Stimulated activated CD4-positive, alpha-beta T cell treated with anti-CD3 and anti-CD28 coated beads, Interleukin-1b, Interleukin-23, amount 100 ng/mL, for 1 hour (primary cell): ENCODE data around the gene SLC25A44.
"Not testable (repeated sequence)": the region's sequence is repeated elsewhere in the genome, so short reads cannot be mapped to it uniquely, and the experiment has no call there.

ENCODE experiments used
- DNase-seq, 2 donors: peaks; one replicate each; pipeline ENCODE4 v3.0.0-alpha.2; 2020; ENCODE audit warnings: low read depth in 2 of 2

The SLC25A44 gene

DNA sequence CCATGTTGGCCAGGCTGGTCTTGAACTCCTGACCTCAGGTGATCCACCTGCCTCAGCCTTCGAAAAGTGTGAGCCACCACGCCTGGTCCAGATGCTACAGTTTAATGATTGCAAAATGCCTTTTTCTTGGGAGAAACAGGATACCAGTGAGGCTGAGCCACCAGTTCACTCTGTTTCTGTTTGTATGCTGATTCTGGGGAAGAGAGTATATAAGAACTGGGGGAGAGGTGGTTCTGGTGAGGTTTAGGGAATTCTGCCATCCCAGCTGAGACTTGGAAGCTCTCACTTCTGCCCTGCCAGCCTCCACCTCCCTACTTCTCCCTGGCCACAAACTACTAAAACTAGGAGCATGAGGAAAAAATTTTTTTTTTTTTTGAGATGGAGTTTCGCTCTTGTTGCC is 10.8 kb downstream of the SLC25A44 start:
- DNase-seq = no peak

DNA sequence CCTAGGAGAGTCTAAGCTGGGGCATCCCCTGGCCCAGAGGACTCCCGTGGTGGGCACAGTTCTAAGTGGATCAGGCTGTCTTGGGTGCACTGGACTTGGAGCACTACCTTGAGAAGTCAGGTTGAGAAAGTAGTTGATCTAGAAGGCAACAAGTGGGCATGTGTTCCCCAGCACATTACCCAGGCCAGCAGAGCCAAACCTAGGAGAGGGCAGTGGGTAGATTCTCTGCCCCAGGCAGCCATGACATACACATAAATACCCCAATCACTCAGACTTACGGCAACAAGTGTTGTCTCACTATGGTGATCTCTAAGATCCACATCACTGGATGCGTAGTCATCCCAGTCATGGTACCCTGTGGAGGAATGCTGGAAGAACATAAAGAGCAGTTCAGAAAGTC is 17.3 kb downstream of the SLC25A44 start:
- no peak for DNase-seq

DNA sequence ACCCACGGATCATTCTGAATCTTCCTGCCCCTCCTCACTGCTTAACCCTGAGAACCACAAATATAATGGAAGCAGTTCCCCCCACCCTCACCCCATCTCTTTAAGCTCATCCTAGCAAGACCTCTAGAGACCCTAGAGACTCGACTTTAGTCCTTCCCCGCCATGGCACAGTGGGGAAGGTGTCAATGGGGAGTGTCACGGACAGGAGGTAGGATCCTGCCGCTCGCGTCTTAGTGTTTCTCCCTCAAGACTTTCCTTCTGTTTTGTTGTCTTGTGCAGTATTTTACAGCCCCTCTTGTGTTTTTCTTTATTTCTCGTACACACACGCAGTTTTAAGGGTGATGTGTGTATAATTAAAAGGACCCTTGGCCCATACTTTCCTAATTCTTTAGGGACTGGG is 18.2 kb downstream of the SLC25A44 start:
- DNase-seq = no peak

DNA sequence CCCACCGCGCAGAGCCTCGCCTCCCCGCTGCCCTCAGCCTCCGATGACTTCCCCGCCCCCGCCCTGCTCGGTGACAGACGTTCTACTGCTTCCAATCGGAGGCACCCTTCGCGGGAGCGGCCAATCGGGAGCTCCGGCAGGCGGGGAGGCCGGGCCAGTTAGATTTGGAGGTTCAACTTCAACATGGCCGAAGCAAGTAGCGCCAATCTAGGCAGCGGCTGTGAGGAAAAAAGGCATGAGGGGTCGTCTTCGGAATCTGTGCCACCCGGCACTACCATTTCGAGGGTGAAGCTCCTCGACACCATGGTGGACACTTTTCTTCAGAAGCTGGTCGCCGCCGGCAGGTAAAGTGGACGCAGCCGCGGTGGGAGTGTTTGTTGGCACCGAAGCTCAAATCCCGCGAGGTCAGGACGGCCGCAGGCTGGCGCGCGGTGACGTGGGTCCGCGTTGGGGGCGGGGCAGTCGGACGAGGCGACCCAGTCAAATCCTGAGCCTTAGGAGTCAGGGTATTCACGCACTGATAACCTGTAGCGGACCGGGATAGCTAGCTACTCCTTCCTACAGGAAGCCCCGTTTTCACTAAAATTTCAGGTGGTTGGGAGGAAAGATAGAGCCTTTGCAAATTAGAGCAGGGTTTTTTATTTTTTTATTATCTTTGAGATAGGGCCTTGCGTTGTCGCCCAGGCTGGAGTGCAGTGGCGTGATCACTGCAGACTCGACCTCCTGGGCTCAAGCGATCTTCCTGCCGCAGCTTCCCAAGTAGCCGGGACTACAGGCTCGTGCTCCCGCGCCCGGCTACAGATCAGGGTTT is 19.1 kb downstream of the SLC25A44 start, which contains the start of gene PMF1:
PMF1 (plus strand) TSS at position 175 of the 811 bp plus-strand sequence; CDS start at position 184, 9 bp downstream.
- peak; percentile 86 to 89 for DNase-seq

- DNase-seq = no peak
Observed at GRCh38 chr1:156213644-156213966, 19.7 kb downstream of the SLC25A44 start.

GRCh38 chr1:156214024-156214748 is 20.3 kb downstream of the SLC25A44 start:
- no peak for DNase-seq

DNA sequence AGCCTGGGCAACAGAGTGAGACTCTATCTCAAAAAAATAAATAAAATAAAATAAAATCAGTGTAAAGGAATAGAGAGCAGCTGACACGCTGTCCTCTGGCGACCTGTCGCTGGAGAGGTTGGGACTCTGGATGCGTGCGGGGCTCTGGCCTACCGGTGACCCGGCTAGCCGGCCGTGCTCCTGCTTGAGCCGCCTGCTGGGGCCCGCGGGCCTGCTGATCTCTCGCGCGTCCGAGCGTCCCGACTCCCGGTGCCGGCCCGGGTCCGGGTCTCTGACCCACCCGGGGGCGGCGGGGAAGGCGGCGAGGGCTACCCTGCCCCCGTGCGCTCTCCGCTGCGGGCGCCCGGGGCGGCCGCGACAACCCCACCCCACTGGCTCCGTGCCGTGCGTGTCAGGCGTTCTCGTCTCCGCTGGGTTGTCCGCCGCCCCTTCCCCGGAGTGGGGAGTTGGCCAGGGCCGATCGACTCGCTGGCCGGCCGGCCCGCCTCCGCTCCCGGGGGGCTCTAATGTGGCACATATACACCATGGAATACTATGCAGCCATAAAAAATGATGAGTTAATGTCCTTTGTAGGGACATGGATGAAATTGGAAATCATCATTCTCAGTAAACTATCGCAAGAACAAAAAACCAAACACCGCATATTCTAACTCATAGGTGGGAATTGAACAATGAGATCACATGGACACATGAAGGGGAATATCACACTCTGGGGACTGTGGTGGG is 22.6 kb downstream of the SLC25A44 start:
- not testable (repeated sequence) for DNase-seq

- no peak for DNase-seq
Observed at GRCh38 chr1:156217871-156218270, 24.0 kb downstream of the SLC25A44 start.

DNA sequence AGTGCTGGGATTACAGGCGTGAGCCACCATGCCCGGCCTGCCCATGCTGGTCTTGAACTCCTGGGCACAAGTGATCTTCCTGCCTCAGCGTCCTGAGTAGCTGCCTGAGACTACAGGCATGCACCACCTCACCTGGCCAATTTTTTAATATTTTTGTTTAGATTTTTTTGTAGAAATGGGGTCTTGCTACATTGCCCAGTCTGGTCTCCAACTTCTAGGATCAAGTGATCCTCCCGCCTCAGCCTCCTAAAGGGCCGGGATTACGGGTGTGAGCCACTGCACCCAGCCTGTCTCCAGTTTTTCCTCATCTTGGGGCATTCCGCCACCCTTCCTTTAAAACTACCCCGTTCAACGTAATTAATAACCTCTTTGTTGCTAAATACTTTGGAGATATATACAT is 26.3 kb downstream of the SLC25A44 start:
- DNase-seq = no peak

GRCh38 chr1:156221986-156222692 is 28.2 kb downstream of the SLC25A44 start:
- DNase-seq = no peak

DNA sequence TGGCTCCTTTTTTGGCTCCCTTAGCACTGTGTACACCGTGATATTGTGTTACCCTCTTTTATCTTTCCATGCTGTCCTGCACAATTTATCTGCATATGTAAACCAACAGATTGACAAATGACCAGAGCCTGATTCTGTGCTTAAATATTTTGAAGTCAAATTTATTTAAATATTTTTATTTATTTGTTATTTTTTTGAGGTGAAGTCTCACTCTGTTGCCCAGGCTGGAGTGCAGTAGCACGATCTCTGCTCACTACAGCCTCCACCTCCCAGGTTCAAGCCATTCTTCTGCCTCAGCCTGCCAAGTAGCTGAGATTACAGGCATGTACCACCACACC is 31.7 kb downstream of the SLC25A44 start:
- no peak for DNase-seq

DNA sequence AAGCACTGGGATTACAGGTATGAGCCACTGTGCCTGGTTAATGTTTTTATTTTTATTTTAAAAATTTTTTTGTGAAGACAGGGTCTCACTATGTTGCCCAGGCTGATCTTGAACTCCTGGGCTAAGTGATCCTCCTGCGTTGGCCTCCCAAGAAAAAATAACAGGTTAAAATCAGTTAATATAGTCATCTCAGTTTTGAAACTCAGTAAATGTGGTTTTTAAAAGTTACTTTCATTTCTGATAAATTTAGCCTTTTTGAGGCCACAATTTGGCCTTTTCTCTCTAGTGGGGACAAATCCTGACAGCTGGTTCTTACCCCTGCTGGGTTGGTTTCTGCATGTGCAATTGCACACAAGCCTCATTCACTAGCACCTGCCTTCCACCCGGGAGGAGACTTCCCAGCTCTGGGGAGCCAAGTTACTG is 32.2 kb downstream of the SLC25A44 start:
- DNase-seq = no peak

DNA sequence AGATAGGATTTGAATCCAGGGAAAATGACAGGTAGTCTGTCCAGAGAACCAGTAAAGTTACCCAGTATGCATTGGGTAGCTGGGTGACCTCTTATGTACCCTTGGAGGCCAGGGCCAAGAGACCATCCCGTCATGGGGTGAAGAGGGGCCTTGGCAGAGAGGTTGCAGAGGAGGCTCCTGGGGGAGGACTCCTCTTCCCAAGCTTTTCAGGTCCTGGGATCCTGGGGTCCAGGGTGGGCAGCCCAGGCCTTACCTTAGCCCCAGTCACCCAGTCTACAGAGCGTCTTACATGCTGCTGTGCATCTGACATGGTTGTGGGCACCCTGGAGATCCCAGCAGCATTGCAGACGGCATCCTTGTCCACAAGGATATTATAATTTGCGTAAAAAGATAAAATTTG is 32.9 kb downstream of the SLC25A44 start:
- DNase-seq = no peak

- DNase-seq = no peak
Observed at GRCh38 chr1:156228501-156228900, 34.6 kb downstream of the SLC25A44 start.

DNA sequence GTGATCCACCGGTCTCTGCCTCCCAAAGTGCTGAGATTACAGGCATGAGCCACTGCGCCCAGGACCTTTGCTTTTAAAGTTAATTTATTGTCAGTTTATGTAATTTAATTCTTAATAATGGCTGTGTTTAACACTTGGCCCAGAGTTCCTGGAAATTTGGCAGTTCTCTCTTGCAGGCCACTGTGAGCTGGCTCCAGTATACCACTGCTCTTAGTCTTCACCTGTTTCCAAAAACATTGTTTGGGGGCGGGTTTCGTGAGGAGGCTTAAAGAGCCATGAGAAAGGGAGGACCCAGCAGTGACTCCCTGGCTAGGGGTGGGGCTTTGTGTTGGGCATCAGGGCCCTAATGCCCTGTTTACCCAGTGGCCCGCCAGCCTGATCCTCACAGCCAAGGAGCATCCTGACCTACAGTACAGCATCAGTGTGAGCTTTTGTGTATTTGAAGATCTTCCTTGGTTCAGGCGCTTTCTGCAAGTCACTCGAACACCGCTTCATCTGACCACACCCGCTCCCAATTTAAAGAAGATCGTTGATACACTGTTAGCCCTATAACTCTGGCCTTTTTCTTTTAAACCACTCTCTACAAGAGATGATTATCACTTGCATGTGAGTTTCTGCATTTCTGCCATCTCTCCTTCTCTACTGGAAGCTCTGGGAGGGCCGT is 36.0 kb downstream of the SLC25A44 start:
- no peak for DNase-seq

DNA sequence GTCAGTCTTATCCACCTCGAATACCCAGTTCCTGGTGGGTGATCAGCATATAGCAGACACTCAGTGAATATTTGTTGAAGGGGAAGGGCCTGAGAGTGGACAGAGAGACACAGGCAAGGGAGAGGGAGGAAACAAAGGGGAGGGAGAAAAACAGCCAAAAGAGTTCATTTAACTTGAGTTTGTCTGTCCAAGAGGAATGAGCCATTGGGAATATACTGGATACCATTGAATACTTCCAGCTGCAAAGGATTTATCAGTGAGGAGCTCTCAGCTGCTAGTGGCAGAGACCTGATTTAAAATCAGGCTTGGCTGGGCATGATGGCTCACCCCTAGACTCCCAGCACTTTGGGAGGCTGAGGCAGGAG is 36.6 kb downstream of the SLC25A44 start:
- DNase-seq = no peak

DNA sequence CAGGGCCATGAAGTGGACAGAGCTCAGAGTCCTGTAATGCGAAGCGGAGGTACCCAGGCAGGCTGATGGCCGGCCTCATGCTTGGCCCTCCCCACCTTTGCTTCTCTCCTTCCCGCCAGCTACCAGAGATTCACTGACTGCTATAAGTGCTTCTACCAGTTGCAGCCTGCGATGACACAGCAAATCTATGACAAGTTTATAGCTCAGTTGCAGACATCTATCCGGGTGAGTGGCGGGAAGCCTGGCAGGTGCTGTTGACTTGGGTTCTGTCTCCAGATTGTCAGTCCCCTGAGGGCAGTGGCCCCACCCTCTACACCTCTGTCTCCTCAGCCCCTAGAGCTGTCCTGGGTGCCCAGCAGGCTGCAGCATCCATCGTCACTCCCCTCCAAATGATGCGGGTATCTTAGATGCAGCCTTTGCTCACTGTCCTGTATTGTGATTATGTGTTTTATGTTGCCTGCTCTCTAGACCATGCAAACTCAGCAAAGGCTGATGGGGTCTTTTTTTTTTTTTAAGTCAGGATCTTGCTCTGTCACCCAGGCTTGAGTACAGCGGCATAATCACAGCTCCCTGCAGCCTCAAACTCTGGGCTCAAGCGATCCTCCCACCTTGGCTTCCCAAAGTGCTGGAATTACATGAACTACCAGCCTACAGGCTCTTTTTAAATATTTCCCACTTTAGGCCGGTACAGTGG is 38.4 kb downstream of the SLC25A44 start:
- no peak for DNase-seq

GRCh38 chr1:156233426-156234127 is 39.7 kb downstream of the SLC25A44 start:
- no peak for DNase-seq

DNA sequence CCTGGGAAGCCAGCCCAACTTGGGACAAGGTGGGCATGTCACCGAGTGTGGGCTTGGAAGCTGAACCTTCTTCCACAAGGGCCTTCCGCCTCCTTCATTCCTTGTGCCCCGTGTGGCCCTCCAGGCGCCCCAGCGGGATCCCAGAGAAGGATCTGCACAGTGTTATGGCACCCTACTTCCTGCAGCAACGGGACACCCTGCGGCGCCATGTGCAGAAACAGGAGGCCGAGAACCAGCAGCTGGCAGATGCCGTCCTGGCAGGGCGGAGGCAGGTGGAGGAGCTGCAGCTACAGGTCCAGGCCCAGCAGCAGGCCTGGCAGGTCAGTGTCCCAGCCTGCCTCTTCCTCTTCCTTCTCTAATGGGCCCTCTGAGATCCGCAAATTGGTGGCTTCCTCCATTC is 42.3 kb downstream of the SLC25A44 start:
- DNase-seq = no peak

GRCh38 chr1:156238248-156238647 is 44.3 kb downstream of the SLC25A44 start:
- DNase-seq = no peak
